SK-N-SH (cell line): ENCODE results near the gene ADAMTS15.

ENCODE experiments used
- CTCF ChIP-seq: fragments of 200-600 bp; sonication (generic); IDR thresholded peaks from 2 replicates; pipeline ENCODE4 v1.6.1; 2017; ENCODE audit warnings: antibody characterized with exemption, mild to moderate bottlenecking, moderate library complexity
- GABPA ChIP-seq: IDR thresholded peaks from 2 replicates; pipeline ENCODE4 v1.4.0; 2012; ENCODE audit warnings: low read depth, mild to moderate bottlenecking
- NRF1 ChIP-seq: IDR thresholded peaks from 2 replicates; pipeline ENCODE4 v1.6.1; 2012; ENCODE audit warnings: low read depth, mild to moderate bottlenecking, low read length
- POLR2AphosphoS5 ChIP-seq: IDR thresholded peaks from 2 replicates; pipeline ENCODE4 v1.6.1; 2012; ENCODE audit warnings: low read depth, low read length
- RCOR1 ChIP-seq: fragments of 150-350 bp; IDR thresholded peaks from 2 replicates; pipeline ENCODE4 v1.6.1; 2017; ENCODE audit warnings: antibody characterized with exemption, low read length
- SMC3 ChIP-seq: IDR thresholded peaks from 2 replicates; pipeline ENCODE4 v1.6.1; 2012; ENCODE audit warnings: low read depth, low read length, improper control_type of control experiment
- TAF1 ChIP-seq: IDR thresholded peaks from 2 replicates; pipeline ENCODE4 v1.6.1; 2012; ENCODE audit warnings: low read depth, mild to moderate bottlenecking, low read length, moderate library complexity, borderline replicate concordance
- TCF12 ChIP-seq: IDR thresholded peaks from 2 replicates; pipeline ENCODE4 v1.4.0; 2012
- TF ChIP-seq, protein P1 (sequence below): IDR thresholded peaks from 2 replicates; pipeline ENCODE4; 2012

- TF ChIP-seq SMC3 (no peak), POLR2AphosphoS5 (no peak), CTCF (no peak), TCF12 (no peak), RCOR1 (no peak), NRF1 (no peak), TAF1 (no peak), GABPA (no peak)
- TF ChIP-seq, protein P1, sequence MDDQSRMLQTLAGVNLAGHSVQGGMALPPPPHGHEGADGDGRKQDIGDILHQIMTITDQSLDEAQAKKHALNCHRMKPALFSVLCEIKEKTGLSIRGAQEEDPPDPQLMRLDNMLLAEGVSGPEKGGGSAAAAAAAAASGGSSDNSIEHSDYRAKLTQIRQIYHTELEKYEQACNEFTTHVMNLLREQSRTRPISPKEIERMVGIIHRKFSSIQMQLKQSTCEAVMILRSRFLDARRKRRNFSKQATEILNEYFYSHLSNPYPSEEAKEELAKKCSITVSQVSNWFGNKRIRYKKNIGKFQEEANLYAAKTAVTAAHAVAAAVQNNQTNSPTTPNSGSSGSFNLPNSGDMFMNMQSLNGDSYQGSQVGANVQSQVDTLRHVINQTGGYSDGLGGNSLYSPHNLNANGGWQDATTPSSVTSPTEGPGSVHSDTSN: no peak
Observed at GRCh38 chr11:130462931-130463330, 14.5 kb downstream of the ADAMTS15 start.
